Retinal pigment epithelial cell (primary cell): Measurements from ENCODE around the gene RSPH6A.

Source experiments
- DNase-seq: peaks from one replicate; pipeline ENCODE4 v3.0.0-alpha.2; 2010; ENCODE audit warnings: low read depth
- H3K4me3 ChIP-seq: 2 replicates; pipeline ENCODE4 v1.5.1; 2011; ENCODE audit warnings: mild to moderate bottlenecking, low read length, control low read depth, moderate library complexity
- CTCF ChIP-seq: conservative IDR thresholded peaks from 2 replicates; pipeline ENCODE4 v1.5.1; 2011; ENCODE audit warnings: low read depth, low read length, control low read depth, inconsistent platforms

Gene RSPH6A

GRCh38 chr19:45770192-45771101 is 44.7 kb downstream of the RSPH6A start:
- DNase-seq, result peak; percentile 93
- peak; percentile 75 for TF ChIP-seq CTCF
- H3K4me3 ChIP-seq, result peak overlapping the region; percentile 52

GRCh38 chr19:45769821-45770191 is 45.3 kb downstream of the RSPH6A start:
- H3K4me3 ChIP-seq, result peak overlapping the region; percentile 52
- TF ChIP-seq CTCF, result no peak
- no peak for DNase-seq

GRCh38 chr19:45768984-45769782 is 45.9 kb downstream of the RSPH6A start, which contains the start of gene SIX5:
SIX5 (minus strand) TSS chr19:45769252; CDS start chr19:45768844, 408 bp downstream.
- no peak for TF ChIP-seq CTCF
- peak; percentile 80 for DNase-seq
- H3K4me3 ChIP-seq, result peak within 1 kb of the TSS; percentile 77

GRCh38 chr19:45768655-45768983 is 46.5 kb downstream of the RSPH6A start:
- no peak for DNase-seq
- peak overlapping the region; percentile 77 for H3K4me3 ChIP-seq
- no peak for TF ChIP-seq CTCF

- H3K4me3 ChIP-seq, result peak overlapping the region; percentile 77
- no peak for DNase-seq
- TF ChIP-seq CTCF, result no peak
These were observed 47.0 kb downstream of the RSPH6A start for GRCh38 chr19:45767881-45768654.

GRCh38 chr19:45767410-45767880 is 47.7 kb downstream of the RSPH6A start:
- TF ChIP-seq CTCF, result no peak
- H3K4me3 ChIP-seq, result peak overlapping the region; percentile 77
- DNase-seq, result peak; percentile 27
